MCF 10A (cell line): ENCODE results near the gene PAPPA2. TPM values are rescaled to one million over a fixed set of nuclear protein-coding genes. Genes with fewer than 3 reads are reported as not detected.

Source experiments
- BruUV-seq: library from RNA; stranded (reverse); fragments of 400-500 nt; replicated peaks from 2 replicates; lab custom pipeline; 2021; lab: Mats Ljungman, UMichigan
- CTCF ChIA-PET: fragments of 300-600 bp; sonication (Branson Sonifier 250); formaldehyde crosslinking; extraction: SDS; loops from one replicate; lab custom pipeline; 2021; ENCODE audit warnings: antibody characterized with exemption, inconsistent platforms; lab: Yijun Ruan, JAX
- POLR2A ChIA-PET: fragments of 300-600, 350-650 bp; sonication (Branson Sonifier 250); formaldehyde crosslinking; extraction: SDS; loops from one replicate; lab custom pipeline; 2020; ENCODE audit warnings: antibody characterized with exemption, inconsistent platforms; lab: Yijun Ruan, JAX
- DNase-seq: peaks from one replicate; pipeline ENCODE4 v3.0.0-alpha.2; 2018; ENCODE audit not compliant: unreplicated experiment
- H3K27ac Mint-ChIP-seq: one replicate; pipeline ENCODE4 v1.8.0; 2022; ENCODE audit warnings: mild to moderate bottlenecking, low read depth, mixed read lengths; ENCODE audit not compliant: unreplicated experiment
- H3K27me3 Mint-ChIP-seq: one replicate; pipeline ENCODE4 v1.8.0; 2022; ENCODE audit warnings: mixed read lengths; ENCODE audit not compliant: insufficient read depth, unreplicated experiment
- H3K36me3 Mint-ChIP-seq: one replicate; pipeline ENCODE4 v1.8.0; 2022; ENCODE audit warnings: mild to moderate bottlenecking, moderate library complexity, mixed read lengths; ENCODE audit not compliant: insufficient read depth, unreplicated experiment
- H3K4me1 Mint-ChIP-seq: one replicate; pipeline ENCODE4 v1.8.0; 2022; ENCODE audit warnings: mixed read lengths; ENCODE audit not compliant: insufficient read depth, unreplicated experiment
- H3K4me3 Mint-ChIP-seq: one replicate; pipeline ENCODE4 v1.8.0; 2022; ENCODE audit warnings: mild to moderate bottlenecking, moderate library complexity, mixed read lengths; ENCODE audit not compliant: unreplicated experiment
- H3K9me3 Mint-ChIP-seq: one replicate; pipeline ENCODE4 v1.8.0; 2022; ENCODE audit warnings: mixed read lengths; ENCODE audit not compliant: unreplicated experiment
- CTCF ChIP-seq: fragments of 200-600 bp; IDR thresholded peaks from one replicate; pipeline ENCODE4 v1.8.0; 2022; ENCODE audit warnings: antibody characterized with exemption, mild to moderate bottlenecking; ENCODE audit not compliant: unreplicated experiment
- intact Hi-C: fragments of 100-400 bp; cut with micrococcal nuclease; formaldehyde crosslinking; loops from 2 replicates; pipeline ENCODE4 v1.14.1; 2022
- total RNA-seq: library from RNA; stranded (reverse); gene quantifications from 2 replicates; pipeline ENCODE4 v1.2.3, GENCODE V29; 2022

The PAPPA2 gene
- total RNA-seq, 1 experiment from 2014 or later, result 11.5 TPM

GRCh38 chr1:176775378-176775777, 312.4 kb downstream of the PAPPA2 start:
- Mint-ChIP-seq H3K4me1 (no peaks in the 10 kb centered on the region), H3K4me3 (no peak overlapping the region), H3K27ac (no peak overlapping the region), H3K36me3 (no peaks in the 10 kb centered on the region), H3K27me3 (no peaks in the 10 kb centered on the region), H3K9me3 (no peaks in the 10 kb centered on the region)
- DNase-seq, result no peak
- BruUV-seq, result no TSS peak
- TF ChIP-seq CTCF, result no peak
- POLR2A ChIA-PET, result no interaction called here
- CTCF ChIA-PET, result interaction anchor here (0.5 kb wide), 1 partner anchor 234 kb away, joined by 3 read pairs; no protein-coding TSS in a partner anchor
- intact Hi-C loops, result no loop called here

- no peaks in the 10 kb centered on the region for H3K4me1 Mint-ChIP-seq
- intact Hi-C loops, result no loop called here
Observed at GRCh38 chr1:176775996-176776395, 313.0 kb downstream of the PAPPA2 start.

DNA sequence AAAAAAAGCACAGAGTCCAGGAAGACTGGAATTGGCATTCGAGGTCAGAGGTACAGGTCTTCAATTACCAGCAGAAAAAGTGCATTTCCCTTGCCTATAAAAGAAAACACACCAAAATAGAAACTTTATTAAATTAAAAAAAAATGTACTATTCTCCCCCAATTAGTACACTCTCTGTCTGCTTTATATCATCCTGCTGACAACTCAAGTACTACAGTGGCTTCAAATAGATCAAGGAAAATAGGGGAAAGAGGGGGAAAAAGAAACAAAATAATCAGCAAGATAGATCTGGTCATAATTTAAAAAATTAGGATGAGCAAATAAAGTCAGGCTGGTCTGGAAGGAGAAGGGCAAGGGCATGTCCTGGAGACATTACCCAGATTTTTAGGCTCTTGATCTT, 315.1 kb downstream of the PAPPA2 start:
- Mint-ChIP-seq H3K27me3 (no peaks in the 10 kb centered on the region), H3K27ac (no peak overlapping the region), H3K4me1 (no peaks in the 10 kb centered on the region), H3K36me3 (no peaks in the 10 kb centered on the region), H3K9me3 (no peaks in the 10 kb centered on the region), H3K4me3 (no peak overlapping the region)
- POLR2A ChIA-PET, result no interaction called here
- CTCF ChIA-PET, result interaction anchor here (0.5 to 1.4 kb wide), 5 partner anchors 13 to 1744 kb away, joined by 3 to 4 read pairs (median 3); no protein-coding TSS in a partner anchor
- intact Hi-C loops, result no loop called here
- TF ChIP-seq CTCF, result no peak
- no TSS peak for BruUV-seq
- no peak for DNase-seq

More at GRCh38 chr1:176775996-176776395, 313.0 kb downstream of the PAPPA2 start:
- no peaks in the 10 kb centered on the region for H3K27me3 Mint-ChIP-seq
- TF ChIP-seq CTCF, result no peak
- no peak overlapping the region for H3K27ac Mint-ChIP-seq
- no peak for DNase-seq
- ChIA-PET CTCF (no interaction called here), POLR2A (interaction anchor here (0.6 kb wide), 1 partner anchor 147 kb away, joined by 3 read pairs; no protein-coding TSS in a partner anchor)
- no peaks in the 10 kb centered on the region for H3K9me3 Mint-ChIP-seq
- no peak overlapping the region for H3K4me3 Mint-ChIP-seq
- BruUV-seq, result no TSS peak
- no peaks in the 10 kb centered on the region for H3K36me3 Mint-ChIP-seq

- no peak overlapping the region for H3K4me3 Mint-ChIP-seq
- no peak for DNase-seq
- BruUV-seq, result no TSS peak
- TF ChIP-seq CTCF, result no peak
- POLR2A ChIA-PET, result interaction anchor here (0.6 kb wide), 1 partner anchor 1474 kb away, joined by 3 read pairs; no protein-coding TSS in a partner anchor
- H3K9me3 Mint-ChIP-seq, result no peaks in the 10 kb centered on the region
- no peaks in the 10 kb centered on the region for H3K27me3 Mint-ChIP-seq
- H3K4me1 Mint-ChIP-seq, result no peaks in the 10 kb centered on the region
- CTCF ChIA-PET, result interaction anchor here (0.6 kb wide), 1 partner anchor 39 kb away, joined by 3 read pairs; no protein-coding TSS in a partner anchor
- no peak overlapping the region for H3K27ac Mint-ChIP-seq
- intact Hi-C loops, result no loop called here
- no peaks in the 10 kb centered on the region for H3K36me3 Mint-ChIP-seq
Observed at GRCh38 chr1:176779992-176780328, 317.0 kb downstream of the PAPPA2 start.
